RWPE2 (cell line): ENCODE measurements around the gene CDKN2AIP.
"Not testable (repeated sequence)": the region's sequence is repeated elsewhere in the genome, so short reads cannot be mapped to it uniquely, and the experiment has no call there.

Experiments used
- ATAC-seq: fragments of 200-7000 bp; cut with Tn5 transposase; 3 replicates; pipeline ENCODE4 v1.9.1; 2021; ENCODE audit warnings: low read depth
- DNase-seq: peaks from one replicate; pipeline ENCODE4 v3.0.0-alpha.2; 2020; ENCODE audit warnings: low spot score
- H3K27ac ChIP-seq: fragments of 450-650 bp; 2 replicates; pipeline ENCODE4 v1.5.1; 2017; ENCODE audit warnings: mild to moderate bottlenecking; ENCODE audit not compliant: poor library complexity, severe bottlenecking
- H3K27me3 ChIP-seq: fragments of 250-450 bp; sonication (Bioruptor Pico); 2 replicates; pipeline ENCODE4 v1.5.1; 2021; ENCODE audit warnings: mild to moderate bottlenecking, moderate library complexity; ENCODE audit not compliant: insufficient read depth, poor library complexity, severe bottlenecking
- H3K36me3 ChIP-seq: fragments of 250-450 bp; sonication (Bioruptor Pico); 2 replicates; pipeline ENCODE4 v1.5.1; 2020; ENCODE audit warnings: low read depth, mild to moderate bottlenecking, moderate library complexity
- H3K4me1 ChIP-seq: fragments of 250-450 bp; sonication (Bioruptor Pico); 2 replicates; pipeline ENCODE4 v1.5.1; 2021; ENCODE audit warnings: mild to moderate bottlenecking, moderate library complexity; ENCODE audit not compliant: insufficient read depth, poor library complexity, severe bottlenecking
- H3K4me3 ChIP-seq: fragments of 250-450 bp; sonication (Bioruptor Pico); 2 replicates; pipeline ENCODE4 v1.5.1; 2021; ENCODE audit warnings: mild to moderate bottlenecking, moderate library complexity; ENCODE audit not compliant: severe bottlenecking
- H3K9me3 ChIP-seq: fragments of 250-450 bp; sonication (Bioruptor Pico); 2 replicates; pipeline ENCODE4 v1.5.1; 2021; ENCODE audit warnings: mild to moderate bottlenecking, moderate library complexity; ENCODE audit not compliant: severe bottlenecking
- TF ChIP-seq, protein P1 (sequence below): fragments of 450-650 bp; IDR thresholded peaks from one replicate; pipeline ENCODE4 v1.5.1; 2017; ENCODE audit warnings: mild to moderate bottlenecking, moderate library complexity; ENCODE audit not compliant: poor library complexity, severe bottlenecking

The CDKN2AIP gene

DNA sequence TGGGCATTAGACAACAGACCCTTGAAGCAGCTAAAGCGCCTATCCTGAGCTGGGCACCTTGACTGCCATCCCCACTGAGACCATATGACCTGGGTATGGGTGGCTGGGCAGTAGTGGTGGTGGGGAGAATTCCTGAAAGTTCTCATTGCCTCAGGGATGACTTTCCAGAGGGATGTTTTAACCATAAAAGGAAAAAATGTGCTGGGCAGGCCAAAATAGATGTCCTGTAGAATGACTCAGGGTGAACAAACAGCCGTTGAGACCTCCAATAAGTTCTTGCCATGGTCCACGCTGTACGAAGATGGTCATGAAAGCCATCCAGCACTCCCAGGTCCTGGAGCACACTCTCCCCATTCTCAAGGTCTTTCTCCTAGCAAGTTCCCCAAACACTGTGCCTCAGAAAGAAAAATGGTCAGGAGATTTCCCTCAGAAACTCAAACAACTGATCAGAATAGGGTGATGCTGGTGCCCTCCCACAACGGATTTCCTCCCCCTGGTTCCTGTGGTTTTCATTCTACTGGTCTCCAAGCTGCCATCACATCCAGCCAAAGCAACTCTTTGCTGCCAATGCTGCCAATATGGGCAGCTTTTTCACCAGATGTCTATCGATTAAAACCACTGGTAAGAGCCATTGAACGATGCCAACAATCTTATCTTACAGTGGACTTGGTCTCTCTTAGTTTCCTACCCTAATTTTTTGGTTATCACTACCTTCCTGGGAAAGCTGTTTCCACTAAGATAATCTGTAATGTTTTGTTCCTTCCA, 11.2 kb downstream of the CDKN2AIP start:
- DNase-seq, result no peak

DNA sequence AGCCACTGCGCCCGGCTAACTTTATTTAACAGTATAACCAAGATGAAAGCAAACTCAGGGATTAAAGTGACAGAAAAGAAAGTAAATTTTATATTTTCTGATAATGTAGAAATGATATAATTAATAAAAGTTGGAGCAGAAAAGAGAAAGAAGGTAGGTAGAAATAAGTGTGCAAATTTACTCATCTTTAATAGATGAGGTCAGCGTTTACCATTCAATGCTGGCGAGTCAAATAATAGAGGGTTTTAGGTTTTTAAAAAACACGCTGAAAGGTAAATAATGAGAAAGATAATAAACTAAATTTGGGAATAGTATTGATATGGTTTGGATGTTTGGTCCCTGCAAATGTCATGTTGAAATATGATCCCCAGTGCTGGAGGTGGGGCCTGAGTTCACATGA, 13.6 kb downstream of the CDKN2AIP start:
- H3K9me3 ChIP-seq, result no peaks in the 10 kb centered on the region
- H3K4me1 ChIP-seq, result no peaks in the 10 kb centered on the region
- no peaks in the 10 kb centered on the region for H3K27me3 ChIP-seq
- H3K27ac ChIP-seq, result no peak overlapping the region
- DNase-seq (no peak), ATAC-seq (no peak)
- TF ChIP-seq, protein P1, sequence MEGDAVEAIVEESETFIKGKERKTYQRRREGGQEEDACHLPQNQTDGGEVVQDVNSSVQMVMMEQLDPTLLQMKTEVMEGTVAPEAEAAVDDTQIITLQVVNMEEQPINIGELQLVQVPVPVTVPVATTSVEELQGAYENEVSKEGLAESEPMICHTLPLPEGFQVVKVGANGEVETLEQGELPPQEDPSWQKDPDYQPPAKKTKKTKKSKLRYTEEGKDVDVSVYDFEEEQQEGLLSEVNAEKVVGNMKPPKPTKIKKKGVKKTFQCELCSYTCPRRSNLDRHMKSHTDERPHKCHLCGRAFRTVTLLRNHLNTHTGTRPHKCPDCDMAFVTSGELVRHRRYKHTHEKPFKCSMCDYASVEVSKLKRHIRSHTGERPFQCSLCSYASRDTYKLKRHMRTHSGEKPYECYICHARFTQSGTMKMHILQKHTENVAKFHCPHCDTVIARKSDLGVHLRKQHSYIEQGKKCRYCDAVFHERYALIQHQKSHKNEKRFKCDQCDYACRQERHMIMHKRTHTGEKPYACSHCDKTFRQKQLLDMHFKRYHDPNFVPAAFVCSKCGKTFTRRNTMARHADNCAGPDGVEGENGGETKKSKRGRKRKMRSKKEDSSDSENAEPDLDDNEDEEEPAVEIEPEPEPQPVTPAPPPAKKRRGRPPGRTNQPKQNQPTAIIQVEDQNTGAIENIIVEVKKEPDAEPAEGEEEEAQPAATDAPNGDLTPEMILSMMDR, result no peak
- no peaks in the 10 kb centered on the region for H3K36me3 ChIP-seq
- no peak overlapping the region for H3K4me3 ChIP-seq

More for the DNA sequence above, 11.2 kb downstream of the CDKN2AIP start:
- TF ChIP-seq, protein P1, result no peak
- no peaks in the 10 kb centered on the region for H3K9me3 ChIP-seq
- ATAC-seq, result no peak
- no peak overlapping the region for H3K4me3 ChIP-seq
- H3K4me1 ChIP-seq, result no peaks in the 10 kb centered on the region
- no peak overlapping the region for H3K27ac ChIP-seq
- H3K36me3 ChIP-seq, result no peaks in the 10 kb centered on the region; the same call in 1 of the 2 replicates
- H3K27me3 ChIP-seq, result no peaks in the 10 kb centered on the region

DNA sequence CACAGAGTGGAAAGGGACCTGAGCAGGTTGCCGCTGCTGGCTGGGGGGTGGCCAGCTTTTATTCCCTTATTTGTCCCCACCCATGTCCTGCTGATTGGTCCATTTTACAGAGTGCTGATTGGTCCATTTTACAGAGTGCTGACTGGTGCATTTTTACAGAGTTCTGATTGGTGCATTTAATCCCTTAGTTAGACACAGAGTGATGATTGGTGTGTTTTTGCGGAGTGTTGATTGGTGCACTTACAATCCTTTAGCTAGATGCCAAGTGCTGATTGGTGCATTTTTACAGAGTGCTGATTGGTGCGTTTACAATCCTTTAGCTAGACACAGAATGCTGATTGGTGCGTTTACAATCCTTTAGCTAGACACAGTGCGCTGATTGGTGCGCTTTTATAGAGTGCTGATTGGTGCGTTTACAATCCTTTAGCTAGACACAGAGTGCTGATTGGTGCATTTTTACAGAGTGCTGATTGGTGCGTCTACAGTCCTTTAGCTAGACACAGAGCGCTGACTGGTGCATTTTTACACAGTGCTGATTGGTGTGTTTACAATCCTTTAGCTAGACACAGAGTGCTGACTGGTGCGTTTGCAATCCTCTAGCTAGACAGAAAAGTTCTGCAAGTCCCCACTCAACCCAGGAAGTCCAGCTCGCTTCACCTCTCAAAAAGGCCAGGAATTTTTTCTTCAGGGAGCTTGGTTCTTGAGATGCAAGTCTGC, 19.6 kb downstream of the CDKN2AIP start:
- not testable (repeated sequence) for ATAC-seq, DNase-seq, H3K4me3 ChIP-seq, H3K4me1 ChIP-seq, H3K27me3 ChIP-seq, H3K9me3 ChIP-seq, H3K36me3 ChIP-seq, H3K27ac ChIP-seq

DNA sequence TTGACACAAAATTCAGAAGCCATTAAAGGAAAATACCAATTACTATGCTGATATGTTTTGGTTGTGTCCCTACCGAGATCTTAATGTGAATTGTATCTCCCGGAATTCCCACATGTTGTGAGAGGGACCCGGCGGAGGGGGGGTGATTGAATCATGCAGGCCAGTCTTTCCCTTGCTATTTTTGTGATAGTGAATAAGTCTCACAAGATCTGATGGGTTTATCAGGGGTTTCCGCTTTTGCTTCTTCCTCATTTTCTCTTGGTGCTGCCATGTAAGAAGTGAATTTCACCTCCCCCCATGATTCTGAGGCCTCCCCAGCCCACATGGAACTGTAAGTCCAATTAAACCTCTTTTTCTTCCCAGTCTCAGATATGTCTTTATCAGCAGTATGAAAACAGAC, 21.4 kb downstream of the CDKN2AIP start:
- H3K27ac ChIP-seq, DNase-seq, H3K4me3 ChIP-seq, ATAC-seq, H3K27me3 ChIP-seq, H3K9me3 ChIP-seq, H3K36me3 ChIP-seq: not testable (repeated sequence)
- H3K4me1 ChIP-seq, result peaks cover 13% of the 10 kb centered on the region

DNA sequence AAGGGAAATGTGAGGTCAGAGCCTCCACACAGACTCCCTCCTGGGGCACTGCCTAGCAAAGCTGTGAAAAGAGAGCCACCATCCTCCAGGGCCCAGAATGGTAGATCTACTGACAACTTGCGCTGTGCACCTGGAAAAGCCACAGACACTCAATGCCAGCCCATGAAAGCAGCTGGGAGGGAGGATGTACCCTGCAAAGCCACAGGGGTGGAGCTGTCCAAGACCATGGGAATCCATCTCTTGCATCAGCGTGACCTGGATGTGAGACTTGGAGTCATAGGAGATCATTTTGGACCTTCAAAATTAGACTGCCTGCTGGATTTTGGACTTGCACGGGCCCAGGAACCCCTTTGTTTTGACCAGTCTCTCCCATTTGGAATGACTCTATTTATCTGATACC, 22.8 kb downstream of the CDKN2AIP start:
- Histone ChIP-seq H3K27me3 (no peaks in the 10 kb centered on the region), H3K27ac (no peak overlapping the region), H3K9me3 (no peaks in the 10 kb centered on the region), H3K4me1 (peaks cover 13% of the 10 kb centered on the region), H3K4me3 (no peak overlapping the region), H3K36me3 (no peaks in the 10 kb centered on the region)
- TF ChIP-seq, protein P1, result no peak
- no peak for DNase-seq
- ATAC-seq, result no peak
